ENCODE measurements around the gene MACROD1. TPM values are rescaled to one million over a fixed set of nuclear protein-coding genes. Genes with fewer than 3 reads are reported as not detected.

Gene MACROD1
- total and polyA plus RNA-seq, 9 of the 15 experiments (the other 6 are each of a cell fraction or from before 2014, with no cell fraction given), result 1.1 to 60.0 (median 26.4) TPM

- TF ChIP-seq ZBTB26 (CRISPR knock-in tag; IDR thresholded peaks at IDR 0.05) (no peak), HMGN3 (IDR thresholded peaks at IDR 0.05; ENCODE audit: borderline replicate concordance, extremely low read depth, insufficient read length, low read depth, low read length) (peak; percentile 23), DMBX1 (CRISPR knock-in tag; IDR thresholded peaks at IDR 0.05; ENCODE audit: borderline replicate concordance) (peak; percentile 23; the same call in 1 of the 2 replicates), ZNF586 (CRISPR knock-in tag; conservative IDR thresholded peaks at IDR 0.05) (no peak), PBX2 (CRISPR knock-in tag; IDR thresholded peaks at IDR 0.05; ENCODE audit: low read depth) (no peak), PBX2 (tag; conservative IDR thresholded peaks at IDR 0.05; ENCODE audit: low read depth) (peak; percentile 39; the same call in 1 of the 2 replicates), JUN (IDR thresholded peaks at IDR 0.05; ENCODE audit: borderline replicate concordance, low read depth, low read length) (peak; percentile 19; the same call in 1 of the 2 replicates), JUN (CRISPR knock-in tag; IDR thresholded peaks at IDR 0.05; ENCODE audit: borderline replicate concordance) (no peak), MYNN (IDR thresholded peaks at IDR 0.05) (peak; percentile 52; the same call in 1 of the 2 replicates), MYNN (CRISPR knock-in tag; IDR thresholded peaks at IDR 0.05) (no peak), ZNF589 (CRISPR knock-in tag; IDR thresholded peaks at IDR 0.05; ENCODE audit: low read depth) (0 out of 2 replicates have a peak, but pooled peaks have one; percentile 57), ZNF764 (CRISPR knock-in tag; IDR thresholded peaks at IDR 0.05; ENCODE audit: low read depth) (peak; percentile 70; the same call in 1 of the 2 replicates), MYBL2 (IDR thresholded peaks at IDR 0.05; ENCODE audit: low read depth) (no peak), MYBL2 (CRISPR knock-in tag; IDR thresholded peaks at IDR 0.05; ENCODE audit: borderline replicate concordance) (no peak), TCF7 (IDR thresholded peaks at IDR 0.05; ENCODE audit: borderline replicate concordance) (no peak), HLTF (IDR thresholded peaks at IDR 0.05) (0 out of 2 replicates have a peak, but pooled peaks have one; percentile 20), SIN3A (IDR thresholded peaks at IDR 0.05; ENCODE audit: borderline replicate concordance in 2 of 2, control insufficient read depth in 1 of 2, low read depth in 2 of 2, low read length in 2 of 2) (0 out of 4 replicates have a peak, but pooled peaks of 1 of the 2 experiments have one; percentile 18), MAFF (IDR thresholded peaks at IDR 0.05; ENCODE audit: low read length) (no peak), VEZF1 (CRISPR knock-in tag; IDR thresholded peaks at IDR 0.05) (0 out of 2 replicates have a peak, but pooled peaks have one; percentile 23)
- TF ChIP-seq, protein P1, sequence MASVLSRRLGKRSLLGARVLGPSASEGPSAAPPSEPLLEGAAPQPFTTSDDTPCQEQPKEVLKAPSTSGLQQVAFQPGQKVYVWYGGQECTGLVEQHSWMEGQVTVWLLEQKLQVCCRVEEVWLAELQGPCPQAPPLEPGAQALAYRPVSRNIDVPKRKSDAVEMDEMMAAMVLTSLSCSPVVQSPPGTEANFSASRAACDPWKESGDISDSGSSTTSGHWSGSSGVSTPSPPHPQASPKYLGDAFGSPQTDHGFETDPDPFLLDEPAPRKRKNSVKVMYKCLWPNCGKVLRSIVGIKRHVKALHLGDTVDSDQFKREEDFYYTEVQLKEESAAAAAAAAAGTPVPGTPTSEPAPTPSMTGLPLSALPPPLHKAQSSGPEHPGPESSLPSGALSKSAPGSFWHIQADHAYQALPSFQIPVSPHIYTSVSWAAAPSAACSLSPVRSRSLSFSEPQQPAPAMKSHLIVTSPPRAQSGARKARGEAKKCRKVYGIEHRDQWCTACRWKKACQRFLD (CRISPR knock-in tag; IDR thresholded peaks at IDR 0.05), result peak; percentile 49; the same call in 1 of the 2 replicates
Observed at GRCh38 chr11:64094463-64095260, 71.3 kb downstream of the MACROD1 start (continued).
